Liver (tissue), 9 donors: ENCODE data around the gene LACC1. TPM values are rescaled to one million over a fixed set of nuclear protein-coding genes. Genes with fewer than 3 reads are reported as not detected.

Experiments used
- DNase-seq: peaks from one replicate; pipeline ENCODE4 v3.0.0-alpha.2; 2017; ENCODE audit warnings: low spot score
- H3K27ac ChIP-seq, 2 donors: one replicate each; pipeline ENCODE4 v1.7.0; 2013; ENCODE audit warnings: inconsistent platforms in 2 of 2, low read length in 2 of 2, control low read depth in 1 of 2, low read depth in 1 of 2, mild to moderate bottlenecking in 1 of 2
- H3K27me3 ChIP-seq, 4 donors: one replicate each; pipeline versions ENCODE4 v1.6.1 to v1.7.0; 2013; ENCODE audit warnings: low read length in 3 of 4, inconsistent platforms in 1 of 4, mild to moderate bottlenecking in 1 of 4, moderate library complexity in 1 of 4; ENCODE audit not compliant: control insufficient read depth in 4 of 4, insufficient read depth in 4 of 4
- H3K36me3 ChIP-seq, 4 donors: one replicate each; pipeline versions ENCODE4 v1.6.1 to v1.7.0; 2013; ENCODE audit warnings: low read length in 3 of 4, mild to moderate bottlenecking in 3 of 4, low read depth in 1 of 4, moderate library complexity in 1 of 4; ENCODE audit not compliant: control insufficient read depth in 4 of 4, insufficient read depth in 3 of 4
- H3K4me1 ChIP-seq, 4 donors: one replicate each; pipeline versions ENCODE4 v1.6.1 to v1.7.0; 2013; ENCODE audit warnings: low read length in 3 of 4, mild to moderate bottlenecking in 3 of 4, moderate library complexity in 1 of 4; ENCODE audit not compliant: control insufficient read depth in 4 of 4, insufficient read depth in 4 of 4
- H3K4me3 ChIP-seq, 3 donors: one replicate each; pipeline versions ENCODE4 v1.6.1 to v1.7.0; 2013; ENCODE audit warnings: low read length in 3 of 3, control low read depth in 1 of 3, low read depth in 1 of 3, mild to moderate bottlenecking in 1 of 3
- H3K9ac ChIP-seq, 2 donors: one replicate each; pipeline ENCODE4 v1.7.0; 2013; ENCODE audit warnings: low read length in 2 of 2, mild to moderate bottlenecking in 2 of 2, moderate library complexity in 2 of 2, control low read depth in 1 of 2, low read depth in 1 of 2
- H3K9me3 ChIP-seq, 4 donors: one replicate each; pipeline versions ENCODE4 v1.6.1 to v1.7.0; 2013; ENCODE audit warnings: low read length in 3 of 4; ENCODE audit not compliant: control insufficient read depth in 4 of 4
- EGR1 ChIP-seq, 2 donors: IDR thresholded peaks; 2 replicates each; pipeline ENCODE4 v1.6.1; 2016 to 2018; ENCODE audit warnings: antibody characterized with exemption in 2 of 2, low read depth in 2 of 2
- FOXA1 ChIP-seq: IDR thresholded peaks from 2 replicates; pipeline ENCODE4 v1.6.1; 2016; ENCODE audit warnings: antibody characterized with exemption
- FOXA2 ChIP-seq: IDR thresholded peaks from 2 replicates; pipeline ENCODE4 v1.6.1; 2016; ENCODE audit warnings: antibody characterized with exemption
- GABPA ChIP-seq, 2 donors: IDR thresholded peaks in 1 of 2; conservative IDR thresholded peaks in 1 of 2; 2 replicates each; pipeline ENCODE4 v1.6.1; 2016; ENCODE audit warnings: antibody characterized with exemption in 2 of 2, mild to moderate bottlenecking in 1 of 2, moderate library complexity in 1 of 2
- HNF4A ChIP-seq, 2 donors: conservative IDR thresholded peaks; 2 replicates each; pipeline ENCODE4 v1.6.1; 2016; ENCODE audit warnings: antibody characterized with exemption in 2 of 2, mild to moderate bottlenecking in 2 of 2
- HNF4G ChIP-seq: IDR thresholded peaks from 2 replicates; pipeline ENCODE4 v1.6.1; 2016; ENCODE audit warnings: antibody characterized with exemption
- JUND ChIP-seq, 2 donors: IDR thresholded peaks; 2 replicates each; pipeline ENCODE4 v1.6.1; 2016; ENCODE audit warnings: antibody characterized with exemption in 2 of 2
- NR2F2 ChIP-seq: IDR thresholded peaks from 2 replicates; pipeline ENCODE4 v1.6.1; 2016; ENCODE audit warnings: antibody characterized with exemption
- RAD21 ChIP-seq, 2 donors: IDR thresholded peaks; 2 replicates each; pipeline ENCODE4 v1.6.1; 2016; ENCODE audit warnings: antibody characterized with exemption in 2 of 2, mild to moderate bottlenecking in 2 of 2
- RXRA ChIP-seq, 2 donors: IDR thresholded peaks; 2 replicates each; pipeline ENCODE4 v1.6.1; 2017 to 2018; ENCODE audit warnings: antibody characterized with exemption in 2 of 2, mild to moderate bottlenecking in 1 of 2
- SP1 ChIP-seq: IDR thresholded peaks from 2 replicates; pipeline ENCODE4 v1.6.1; 2018; ENCODE audit warnings: antibody characterized with exemption, mild to moderate bottlenecking
- TAF1 ChIP-seq: conservative IDR thresholded peaks from 2 replicates; pipeline ENCODE4 v1.6.1; 2016; ENCODE audit warnings: antibody characterized with exemption, mild to moderate bottlenecking
- YY1 ChIP-seq: IDR thresholded peaks from 2 replicates; pipeline ENCODE4 v1.6.1; 2016; ENCODE audit warnings: antibody characterized with exemption, mild to moderate bottlenecking
- WGBS: extraction: QIAGEN DNeasy Blood & Tissue Kit; methylation state at CpG from one replicate; pipeline ENCODE4 v1.1.7; 2013; 5-methylcytosine and 5-hydroxymethylcytosine counted together
- polyA plus RNA-seq, 2 donors: library from polyadenylated mRNA; stranded (reverse) in 1 of 2; unstranded in 1 of 2; fragments of 200-250 nt in 1 of 2; fragments of >200 nt in 1 of 2; fragmentation: Nextera tagmentation in 1 of 2; extraction: Ambion mirVana in 1 of 2; gene quantifications; one replicate each; pipeline versions ENCODE4 v1.2.1 to v1.2.3, GENCODE V29; 2013 to 2015
- total RNA-seq, 2 donors: library from RNA; depleted of rRNA; stranded (reverse); fragments of >200 nt; gene quantifications; one replicate each; pipeline ENCODE4 v1.2.3, GENCODE V29; 2014
- TF ChIP-seq, protein P1 (sequence below): IDR thresholded peaks from 2 replicates; pipeline ENCODE4 v1.6.1; 2016; ENCODE audit warnings: antibody characterized with exemption
- TF ChIP-seq, protein P2 (sequence below): IDR thresholded peaks from 2 replicates; pipeline ENCODE4 v1.6.1; 2016; ENCODE audit warnings: antibody characterized with exemption, mild to moderate bottlenecking
- TF ChIP-seq, protein P3 (sequence below): IDR thresholded peaks from 2 replicates; pipeline ENCODE4 v1.6.1; 2016; ENCODE audit warnings: antibody characterized with exemption
- TF ChIP-seq, protein P4 (sequence below): IDR thresholded peaks from 2 replicates; pipeline ENCODE4 v1.6.1; 2016; ENCODE audit warnings: antibody characterized with exemption
- donor health status: healthy.
- donor health status: healthy.
- donor health status: healthy.
- donor health status: healthy.
- donor health status: healthy.

Gene LACC1
- total and polyA plus RNA-seq, 4 donors, result 2.2 to 4.4 (median 2.5) TPM

DNA sequence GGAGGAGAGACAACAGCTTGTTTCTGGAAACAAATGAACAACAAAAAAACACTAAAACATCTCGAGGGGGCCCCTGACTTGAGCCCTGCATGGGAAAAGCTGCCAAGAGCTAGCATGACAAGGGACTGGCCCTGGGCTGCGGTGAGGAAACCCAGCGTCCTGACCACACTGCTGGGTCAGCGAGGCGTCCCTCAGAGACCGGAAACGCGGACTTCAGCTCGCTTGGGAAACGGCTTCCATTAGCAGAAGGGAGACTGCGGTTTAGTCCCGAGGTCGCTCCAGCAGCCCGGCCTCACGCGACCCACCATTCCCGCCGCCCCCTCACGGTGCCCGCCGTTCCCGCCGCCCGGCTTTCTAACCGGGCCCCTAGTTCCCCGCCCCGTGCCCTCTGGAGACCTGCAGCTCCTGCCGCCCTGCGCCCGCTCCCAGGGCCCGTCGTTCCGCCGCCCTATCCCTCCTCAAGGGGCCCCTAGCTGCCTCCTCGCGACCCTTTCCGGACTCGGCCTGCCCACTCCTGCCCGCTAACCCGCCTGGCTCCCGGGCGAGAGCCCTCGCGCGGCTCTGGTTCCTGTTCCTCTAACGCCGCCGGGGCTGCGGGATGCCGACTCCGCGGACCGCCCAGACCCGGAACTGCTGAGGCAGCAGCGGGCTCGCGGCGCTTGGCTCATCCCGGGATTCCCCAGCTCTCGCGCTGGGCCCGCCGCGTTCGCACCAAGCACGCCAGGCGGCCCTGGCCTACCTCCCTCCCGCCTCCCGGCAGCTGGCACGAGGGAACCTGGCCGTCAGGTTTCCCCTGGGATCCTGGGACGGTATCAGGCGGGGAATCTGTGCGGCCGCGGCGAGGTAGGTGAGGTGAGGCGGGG lies 581 bp upstream of the LACC1 start, which contains the start of gene CCDC122:
CCDC122 (minus strand) TSS at position 849 of the 863 bp plus-strand sequence. CDS start 10,364 bp downstream, outside the sequence.
- Histone ChIP-seq H3K9ac (peak within 1 kb of the TSS; percentile 76 to 81), H3K36me3 (peaks cover 0 to under 1% (median 0%) of the 10 kb centered on the region in 4 donors), H3K4me1 (peaks cover 4 to 20% (median 8%) of the 10 kb centered on the region in 4 donors), H3K4me3 (peak within 1 kb of the TSS; percentile 75 to 79 (median 76)), H3K27ac (peak within 1 kb of the TSS; percentile 97 to 98), H3K9me3 (no peaks in the 10 kb centered on the region), H3K27me3 (no peaks in the 10 kb centered on the region)
- peak in 1 of 2 donors; percentile 11 for TF ChIP-seq JUND (IDR thresholded peaks at IDR 0.05)
- TF ChIP-seq TAF1, result peak; percentile 55
- TF ChIP-seq HNF4G, result no peak
- no peak for TF ChIP-seq NR2F2
- TF ChIP-seq, protein P1, sequence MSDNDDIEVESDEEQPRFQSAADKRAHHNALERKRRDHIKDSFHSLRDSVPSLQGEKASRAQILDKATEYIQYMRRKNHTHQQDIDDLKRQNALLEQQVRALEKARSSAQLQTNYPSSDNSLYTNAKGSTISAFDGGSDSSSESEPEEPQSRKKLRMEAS, result no peak
- peak; percentile 88 for TF ChIP-seq YY1
- no peak for TF ChIP-seq HNF4A (conservative IDR thresholded peaks at IDR 0.05)
- TF ChIP-seq FOXA1, result no peak
- peak in 1 of 2 donors; percentile 13 for TF ChIP-seq RXRA (IDR thresholded peaks at IDR 0.05)
- TF ChIP-seq, protein P2, sequence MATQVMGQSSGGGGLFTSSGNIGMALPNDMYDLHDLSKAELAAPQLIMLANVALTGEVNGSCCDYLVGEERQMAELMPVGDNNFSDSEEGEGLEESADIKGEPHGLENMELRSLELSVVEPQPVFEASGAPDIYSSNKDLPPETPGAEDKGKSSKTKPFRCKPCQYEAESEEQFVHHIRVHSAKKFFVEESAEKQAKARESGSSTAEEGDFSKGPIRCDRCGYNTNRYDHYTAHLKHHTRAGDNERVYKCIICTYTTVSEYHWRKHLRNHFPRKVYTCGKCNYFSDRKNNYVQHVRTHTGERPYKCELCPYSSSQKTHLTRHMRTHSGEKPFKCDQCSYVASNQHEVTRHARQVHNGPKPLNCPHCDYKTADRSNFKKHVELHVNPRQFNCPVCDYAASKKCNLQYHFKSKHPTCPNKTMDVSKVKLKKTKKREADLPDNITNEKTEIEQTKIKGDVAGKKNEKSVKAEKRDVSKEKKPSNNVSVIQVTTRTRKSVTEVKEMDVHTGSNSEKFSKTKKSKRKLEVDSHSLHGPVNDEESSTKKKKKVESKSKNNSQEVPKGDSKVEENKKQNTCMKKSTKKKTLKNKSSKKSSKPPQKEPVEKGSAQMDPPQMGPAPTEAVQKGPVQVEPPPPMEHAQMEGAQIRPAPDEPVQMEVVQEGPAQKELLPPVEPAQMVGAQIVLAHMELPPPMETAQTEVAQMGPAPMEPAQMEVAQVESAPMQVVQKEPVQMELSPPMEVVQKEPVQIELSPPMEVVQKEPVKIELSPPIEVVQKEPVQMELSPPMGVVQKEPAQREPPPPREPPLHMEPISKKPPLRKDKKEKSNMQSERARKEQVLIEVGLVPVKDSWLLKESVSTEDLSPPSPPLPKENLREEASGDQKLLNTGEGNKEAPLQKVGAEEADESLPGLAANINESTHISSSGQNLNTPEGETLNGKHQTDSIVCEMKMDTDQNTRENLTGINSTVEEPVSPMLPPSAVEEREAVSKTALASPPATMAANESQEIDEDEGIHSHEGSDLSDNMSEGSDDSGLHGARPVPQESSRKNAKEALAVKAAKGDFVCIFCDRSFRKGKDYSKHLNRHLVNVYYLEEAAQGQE, result peak; percentile 53
- TF ChIP-seq, protein P3, sequence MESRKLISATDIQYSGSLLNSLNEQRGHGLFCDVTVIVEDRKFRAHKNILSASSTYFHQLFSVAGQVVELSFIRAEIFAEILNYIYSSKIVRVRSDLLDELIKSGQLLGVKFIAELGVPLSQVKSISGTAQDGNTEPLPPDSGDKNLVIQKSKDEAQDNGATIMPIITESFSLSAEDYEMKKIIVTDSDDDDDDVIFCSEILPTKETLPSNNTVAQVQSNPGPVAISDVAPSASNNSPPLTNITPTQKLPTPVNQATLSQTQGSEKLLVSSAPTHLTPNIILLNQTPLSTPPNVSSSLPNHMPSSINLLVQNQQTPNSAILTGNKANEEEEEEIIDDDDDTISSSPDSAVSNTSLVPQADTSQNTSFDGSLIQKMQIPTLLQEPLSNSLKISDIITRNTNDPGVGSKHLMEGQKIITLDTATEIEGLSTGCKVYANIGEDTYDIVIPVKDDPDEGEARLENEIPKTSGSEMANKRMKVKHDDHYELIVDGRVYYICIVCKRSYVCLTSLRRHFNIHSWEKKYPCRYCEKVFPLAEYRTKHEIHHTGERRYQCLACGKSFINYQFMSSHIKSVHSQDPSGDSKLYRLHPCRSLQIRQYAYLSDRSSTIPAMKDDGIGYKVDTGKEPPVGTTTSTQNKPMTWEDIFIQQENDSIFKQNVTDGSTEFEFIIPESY, result peak; percentile 26
- no peak for TF ChIP-seq RAD21 (IDR thresholded peaks at IDR 0.05)
- TF ChIP-seq GABPA (IDR thresholded peaks at IDR 0.05 in 1 of 2, conservative IDR thresholded peaks at IDR 0.05 in 1 of 2), result peak in 1 of 2 donors; percentile 31
- DNase-seq, result peak; percentile 63
- WGBS, result under 1% methylated on average over 78 of the region's 78 CpGs

DNA sequence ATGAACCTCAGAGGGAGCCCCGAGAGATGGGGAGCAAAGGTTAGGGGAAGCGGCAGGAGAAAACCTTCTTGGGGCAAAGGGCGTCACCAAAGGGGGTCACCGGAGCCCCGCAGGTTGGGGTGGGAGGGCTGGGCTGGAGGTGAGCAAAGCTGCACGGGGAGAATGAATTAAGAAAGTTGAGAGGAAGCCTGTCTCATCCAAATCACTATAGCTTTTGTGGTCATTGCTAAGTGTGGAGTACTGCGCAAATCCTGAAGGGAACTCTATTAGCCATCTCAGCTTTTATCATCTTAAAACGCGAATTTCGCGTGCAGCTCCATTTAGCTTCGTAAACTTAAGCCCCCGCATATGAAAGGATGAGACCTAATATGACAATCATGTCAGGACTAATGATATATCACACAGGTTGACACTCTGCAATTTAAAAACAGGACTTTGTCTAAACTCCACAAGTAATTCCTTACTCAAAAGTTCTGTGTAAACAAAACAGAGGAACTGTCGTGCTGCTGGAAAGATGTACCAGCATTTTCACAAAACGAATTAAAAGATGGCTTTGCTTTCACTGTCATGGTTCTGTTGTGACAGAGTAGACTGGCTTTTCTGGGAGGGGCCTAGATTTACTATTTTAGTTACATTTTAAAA lies 631 bp downstream of the LACC1 start:
- peak overlapping the region in 1 of 2 donors; percentile 24 for H3K9ac ChIP-seq
- H3K27ac ChIP-seq, result peak overlapping the region; percentile 97 to 98
- peaks cover 0 to 3% (median 0%) of the 10 kb centered on the region in 4 donors for H3K36me3 ChIP-seq
- peaks cover 4 to 20% (median 8%) of the 10 kb centered on the region in 4 donors for H3K4me1 ChIP-seq
- no peaks in the 10 kb centered on the region for H3K9me3 ChIP-seq
- WGBS, result 34% methylated on average over 15 of the region's 15 CpGs
- TF ChIP-seq GABPA (IDR thresholded peaks at IDR 0.05 in 1 of 2, conservative IDR thresholded peaks at IDR 0.05 in 1 of 2) (no peak), FOXA1 (no peak), JUND (IDR thresholded peaks at IDR 0.05) (no peak), HNF4G (no peak), FOXA2 (no peak), RAD21 (IDR thresholded peaks at IDR 0.05) (no peak), NR2F2 (no peak), EGR1 (IDR thresholded peaks at IDR 0.05; ENCODE audit: low read depth in 2 of 2) (no peak), HNF4A (conservative IDR thresholded peaks at IDR 0.05) (no peak), SP1 (no peak)
- TF ChIP-seq, protein P4, sequence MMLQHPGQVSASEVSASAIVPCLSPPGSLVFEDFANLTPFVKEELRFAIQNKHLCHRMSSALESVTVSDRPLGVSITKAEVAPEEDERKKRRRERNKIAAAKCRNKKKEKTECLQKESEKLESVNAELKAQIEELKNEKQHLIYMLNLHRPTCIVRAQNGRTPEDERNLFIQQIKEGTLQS, result no peak
- no peaks in the 10 kb centered on the region for H3K27me3 ChIP-seq
- peak overlapping the region; percentile 75 to 79 (median 76) for H3K4me3 ChIP-seq
- DNase-seq, result no peak
